SW480 (cell line): ENCODE data around the gene ILK.
A peak's percentile ranks its signal among the peaks of the same experiment; 100 is the strongest.

Source experiments
- DNase-seq: peaks from one replicate; pipeline ENCODE4 v3.0.0-alpha.2; 2016; ENCODE audit warnings: low spot score

Gene ILK

DNA sequence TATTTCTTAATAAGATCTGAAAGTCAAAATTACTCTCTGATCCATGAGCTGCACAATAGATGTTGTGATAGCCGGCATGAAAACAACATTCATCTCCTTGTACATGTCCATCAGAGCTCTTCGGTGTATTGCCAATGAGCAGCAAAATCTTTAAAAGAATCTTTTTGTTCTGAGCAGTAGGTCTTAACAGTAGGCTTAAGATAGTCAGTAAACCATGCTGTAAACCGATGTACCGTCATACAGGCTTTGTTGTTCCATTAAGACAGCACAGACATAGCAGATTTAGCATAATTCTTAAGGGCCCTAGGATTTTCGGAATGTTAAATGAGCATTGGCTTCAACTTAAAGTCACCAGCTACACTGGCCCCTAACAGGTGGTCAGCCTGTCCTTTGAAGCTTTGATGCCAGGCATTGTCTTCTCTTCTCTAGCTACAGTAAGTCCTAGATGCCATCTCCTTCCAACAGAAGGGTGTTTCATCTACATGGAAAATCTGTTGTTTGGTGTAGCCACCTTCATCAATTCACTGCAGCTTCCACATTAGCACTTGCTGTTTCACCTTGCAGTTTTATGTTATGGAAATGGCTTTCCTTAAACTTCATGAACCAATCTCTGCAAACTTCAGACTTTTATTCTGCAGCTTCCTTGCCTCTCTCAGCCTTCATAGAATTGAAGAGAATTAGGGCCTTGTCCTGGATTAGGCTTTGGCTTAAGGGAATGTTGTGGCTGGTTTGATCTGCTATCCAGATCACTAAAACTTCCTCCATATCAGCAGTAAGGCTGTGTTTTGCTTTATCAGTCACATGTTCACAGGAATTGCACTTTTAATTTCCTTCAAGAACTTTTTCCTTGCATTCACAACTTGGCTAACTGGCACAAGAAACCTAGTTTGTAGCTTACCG lies 28.5 kb upstream of the ILK start:
- peak; percentile 16 for DNase-seq

DNA sequence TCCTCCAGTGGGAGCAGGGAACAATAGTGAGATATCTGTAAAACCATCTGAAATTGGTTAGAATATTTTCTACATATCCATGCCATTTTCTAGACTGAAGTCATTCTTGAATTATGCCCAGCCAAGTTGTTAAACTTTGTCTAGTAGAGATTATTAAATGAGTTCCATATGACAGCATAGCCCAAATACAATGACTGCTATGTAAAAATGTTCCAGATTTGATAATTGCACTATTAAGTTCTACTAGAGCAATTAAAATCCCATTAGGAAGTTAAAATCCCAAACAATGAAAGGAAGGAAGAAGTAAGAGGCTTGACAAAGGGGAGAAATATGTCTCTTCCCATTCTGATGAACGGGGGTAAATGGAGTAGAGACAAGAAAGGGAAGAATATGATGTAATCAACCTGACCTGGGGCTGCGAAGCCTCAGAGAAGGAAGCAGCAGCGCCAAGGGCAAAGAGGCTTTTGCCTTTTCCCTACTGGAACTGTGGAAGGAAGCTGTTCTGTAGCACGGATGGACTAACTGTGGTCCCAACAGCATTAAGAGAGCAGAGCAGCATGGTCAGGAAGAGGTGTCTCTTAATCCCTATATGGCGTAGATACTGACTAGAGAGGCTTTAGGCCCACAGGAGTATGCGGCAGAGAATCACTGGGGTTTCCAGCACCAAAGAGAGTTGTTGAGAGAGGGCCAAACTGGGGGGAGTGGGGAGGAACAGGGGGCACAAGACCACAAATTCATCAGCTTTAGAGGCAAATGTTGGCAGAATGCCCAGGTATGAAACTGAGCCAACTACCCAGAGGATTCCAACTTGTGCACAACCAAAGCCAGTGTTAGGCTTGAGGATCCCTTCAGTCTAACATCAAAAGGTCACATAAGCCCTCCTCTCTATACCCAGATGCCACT lies 26.9 kb upstream of the ILK start:
- peak; percentile 5 for DNase-seq

DNA sequence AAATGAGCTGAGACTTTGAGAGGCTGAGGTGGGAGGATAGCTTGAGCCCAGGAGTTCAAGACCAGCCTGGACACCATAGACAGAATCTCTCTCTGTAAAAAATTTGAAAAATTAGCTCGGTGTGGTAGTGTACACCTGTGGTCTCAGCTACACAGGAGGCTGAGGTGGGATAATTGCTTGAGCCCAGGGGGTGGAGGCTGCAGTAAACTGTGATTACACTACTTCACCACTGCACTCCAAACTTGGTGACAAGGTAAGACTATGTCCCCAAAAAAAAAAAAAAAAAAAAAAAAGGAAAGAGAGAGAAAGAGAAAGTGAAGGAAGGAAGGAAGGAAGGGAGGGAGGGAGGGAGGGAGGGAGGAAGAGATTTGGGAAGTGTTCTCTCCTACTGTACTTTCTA lies 25.4 kb upstream of the ILK start:
- no peak for DNase-seq

DNA sequence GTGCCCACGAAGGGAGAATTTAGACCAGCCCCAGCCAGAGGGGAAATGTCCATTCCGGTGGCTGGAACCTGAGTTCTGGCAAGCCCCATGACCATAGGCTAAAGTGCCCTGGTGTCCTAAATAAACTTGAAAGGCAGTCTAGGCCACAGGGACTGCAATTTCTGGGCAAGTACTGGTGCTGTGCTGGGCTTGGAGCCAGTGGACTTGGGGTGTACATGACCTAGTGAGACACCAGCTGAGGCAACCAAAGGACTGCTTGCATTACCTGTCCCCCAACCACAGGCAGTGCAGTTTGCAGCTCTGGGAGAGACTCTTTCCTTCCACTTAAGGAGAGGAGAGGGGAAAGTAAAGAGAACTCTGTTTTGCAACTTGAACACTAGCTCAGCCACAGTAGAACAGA lies 23.9 kb upstream of the ILK start:
- no peak for DNase-seq

DNA sequence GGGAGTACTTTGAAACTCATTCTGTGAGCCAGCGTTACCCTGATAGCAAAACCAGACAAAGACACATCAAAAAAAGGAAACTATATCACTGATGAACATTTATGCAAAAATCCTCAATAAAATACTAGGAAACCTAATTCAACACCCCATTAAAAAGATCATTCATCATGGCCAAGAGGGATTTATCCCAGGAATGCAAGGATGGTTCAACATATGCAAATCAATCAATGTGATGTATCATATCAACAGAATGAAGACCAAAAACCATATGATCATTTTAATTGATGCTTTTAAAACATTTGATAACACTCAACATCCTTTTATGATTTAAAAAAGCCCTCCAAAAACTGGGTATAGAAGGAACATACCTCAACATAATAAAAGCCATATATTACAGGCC lies 20.0 kb upstream of the ILK start:
- DNase-seq = no peak

DNA sequence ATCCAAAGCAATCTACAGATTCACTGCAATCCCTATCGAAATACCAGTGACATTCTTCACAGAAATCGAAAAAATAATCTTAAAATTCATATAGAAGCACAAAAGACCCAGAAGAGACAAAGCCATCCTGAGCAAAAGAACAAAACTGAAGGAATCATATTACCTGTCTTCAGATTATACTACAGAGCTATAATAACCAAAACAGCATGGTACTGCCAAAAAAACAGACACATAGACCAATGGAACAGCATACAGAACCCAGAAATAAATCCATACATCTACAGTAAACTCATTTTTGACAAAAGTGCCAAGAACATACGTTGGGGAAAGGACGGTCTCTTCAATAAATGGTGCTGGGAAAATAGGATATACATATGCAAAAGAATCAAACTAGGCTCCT lies 19.0 kb upstream of the ILK start:
- no peak for DNase-seq

DNA sequence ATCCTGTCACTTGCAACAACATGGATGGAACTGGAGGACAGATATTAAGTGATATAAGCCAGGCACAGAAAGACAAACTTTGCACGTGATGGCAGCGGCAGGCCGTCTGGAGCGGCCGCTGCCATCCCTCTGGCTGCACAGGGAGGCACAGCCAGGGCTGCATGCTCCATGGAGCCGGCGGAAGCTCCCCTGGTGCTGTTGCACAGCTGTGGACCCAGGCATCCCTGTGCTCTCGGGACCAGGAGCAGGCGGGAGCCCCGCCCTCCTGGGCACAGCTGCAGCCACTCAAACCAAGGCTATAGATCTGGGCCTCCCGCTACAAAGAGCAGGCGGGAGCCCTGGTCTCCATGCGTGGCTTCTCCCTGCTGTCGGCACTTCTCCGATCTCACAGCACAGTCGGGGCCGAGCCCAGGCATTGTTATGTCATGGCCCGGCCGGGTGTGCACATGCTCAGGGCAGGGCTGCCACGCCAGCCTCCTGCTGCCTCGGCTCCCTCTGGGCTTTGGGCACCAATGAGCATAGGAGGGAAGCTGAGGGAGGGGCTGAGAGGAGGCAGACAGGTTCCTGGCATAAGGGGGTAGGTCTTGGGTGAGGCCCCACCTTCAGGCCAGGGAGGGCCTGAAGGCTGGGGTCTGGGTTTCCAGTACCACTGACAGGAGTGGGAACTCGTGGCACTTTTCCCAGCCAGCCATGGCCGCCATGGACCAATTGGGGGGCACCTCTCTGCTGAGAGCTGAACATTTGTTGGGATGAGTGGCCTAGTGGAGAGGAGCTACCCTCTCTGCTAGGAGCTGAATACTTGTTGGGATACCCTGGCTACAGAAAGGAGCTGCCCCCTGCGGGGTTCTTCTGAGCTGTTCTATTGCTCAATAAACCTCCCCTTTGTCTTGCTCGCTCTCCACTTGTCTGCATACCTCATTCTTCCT lies 16.9 kb upstream of the ILK start:
- no peak for DNase-seq

DNA sequence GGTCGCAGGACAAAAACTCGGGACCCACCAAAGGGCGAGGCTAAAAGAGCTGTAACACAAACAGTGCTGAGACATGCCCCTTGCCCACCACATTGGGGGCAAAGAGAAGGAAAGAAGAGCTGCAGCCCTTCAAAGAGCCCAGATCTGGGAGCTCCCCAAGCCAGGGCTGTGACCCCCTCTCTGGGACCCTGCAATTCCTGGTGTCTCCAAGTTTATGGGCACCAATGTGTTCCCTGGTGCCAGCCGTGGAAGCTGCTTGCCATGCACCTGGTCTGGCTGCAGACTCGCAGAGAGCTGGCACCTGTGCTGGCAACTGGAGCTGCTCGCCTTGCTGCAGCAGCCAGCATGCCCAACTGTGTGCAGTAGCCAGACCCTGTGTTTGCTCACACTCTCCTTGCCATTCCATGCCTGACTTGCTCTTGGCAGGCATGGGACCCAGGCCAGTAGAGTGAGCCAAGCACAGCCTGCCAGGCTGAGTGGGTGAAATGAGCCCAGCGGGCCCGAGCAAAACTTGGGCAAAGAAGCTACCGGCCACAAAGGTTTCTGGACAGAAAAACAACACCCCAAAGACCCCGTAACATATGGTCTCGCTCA lies 16.1 kb upstream of the ILK start:
- DNase-seq = no peak

DNA sequence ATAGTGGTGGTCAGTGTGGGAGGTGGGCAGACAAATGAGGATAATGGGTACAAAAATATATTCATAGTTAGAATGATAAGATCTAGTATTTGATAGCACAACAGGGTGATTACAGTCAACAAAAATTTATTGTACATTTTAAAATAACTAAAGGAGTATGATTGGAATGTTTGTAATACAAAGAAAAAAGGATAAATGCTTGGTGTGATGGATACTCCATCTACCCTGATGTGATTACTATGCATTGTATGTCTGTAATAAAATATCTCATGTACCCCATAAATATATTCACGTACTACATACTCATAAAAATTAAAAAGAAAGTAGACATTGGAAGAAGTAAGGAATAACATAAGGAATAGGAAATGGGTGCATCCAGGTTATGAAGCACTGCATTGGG lies 15.6 kb upstream of the ILK start:
- DNase-seq = no peak

DNA sequence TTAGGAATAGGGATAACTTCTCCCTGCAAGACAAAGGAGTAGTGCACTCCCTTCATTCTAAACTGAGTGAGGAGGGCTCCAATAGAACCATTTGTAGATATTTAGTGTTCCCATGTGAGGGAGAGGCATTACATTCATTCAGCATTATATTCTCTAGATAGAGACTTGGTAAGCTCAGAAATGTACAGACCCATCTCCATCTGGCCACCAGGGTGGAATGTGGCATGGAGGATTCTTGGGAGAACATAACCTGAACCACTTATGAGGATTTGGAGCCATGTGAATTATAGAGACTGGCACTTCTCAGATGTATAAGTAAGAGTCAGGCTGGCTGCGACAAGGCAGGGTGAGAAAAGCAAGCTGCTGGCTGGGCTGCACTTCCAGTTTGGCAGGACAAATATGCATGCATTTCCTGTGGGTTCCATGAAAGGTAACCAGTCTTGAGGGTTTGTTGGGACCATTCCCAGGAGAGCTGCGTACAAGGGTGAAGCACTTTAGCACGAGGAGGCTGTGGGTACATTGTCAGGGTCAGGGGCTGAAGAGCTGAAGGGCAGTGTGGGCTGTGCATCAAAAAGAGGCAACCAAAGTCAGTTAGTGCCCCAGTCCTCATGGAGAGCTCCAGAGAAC lies 9.3 kb upstream of the ILK start:
- DNase-seq = no peak

DNA sequence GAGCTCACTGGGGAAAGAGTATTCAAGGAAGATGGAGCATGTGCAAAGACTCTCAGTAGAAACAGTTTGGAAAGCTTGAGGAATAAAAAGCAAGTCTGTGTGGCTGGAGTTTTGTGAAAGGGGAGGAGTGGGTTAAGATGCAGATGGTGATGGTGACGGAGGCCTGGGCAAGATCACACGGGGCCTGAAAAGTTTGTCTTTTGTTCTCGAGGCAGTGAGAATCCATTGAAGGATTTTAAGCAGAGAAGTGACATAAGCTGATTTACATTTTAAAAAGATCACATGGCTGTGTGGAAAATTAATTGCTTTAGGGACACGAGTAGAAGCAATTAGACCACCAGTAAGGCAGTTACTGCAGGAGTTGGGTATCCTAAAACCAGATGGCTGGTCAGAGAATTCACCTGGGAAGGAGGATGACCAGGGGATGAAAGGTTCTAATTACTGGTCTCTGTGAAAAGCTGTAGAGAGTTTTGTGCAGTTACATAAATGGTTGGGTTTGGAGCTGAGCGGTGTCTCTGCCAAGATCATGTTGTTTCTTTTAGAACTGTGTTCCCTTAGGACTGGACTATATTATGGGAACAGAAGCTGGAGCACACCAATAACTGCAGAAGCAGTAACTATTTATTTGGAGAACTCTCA lies 7.2 kb upstream of the ILK start:
- no peak for DNase-seq

DNA sequence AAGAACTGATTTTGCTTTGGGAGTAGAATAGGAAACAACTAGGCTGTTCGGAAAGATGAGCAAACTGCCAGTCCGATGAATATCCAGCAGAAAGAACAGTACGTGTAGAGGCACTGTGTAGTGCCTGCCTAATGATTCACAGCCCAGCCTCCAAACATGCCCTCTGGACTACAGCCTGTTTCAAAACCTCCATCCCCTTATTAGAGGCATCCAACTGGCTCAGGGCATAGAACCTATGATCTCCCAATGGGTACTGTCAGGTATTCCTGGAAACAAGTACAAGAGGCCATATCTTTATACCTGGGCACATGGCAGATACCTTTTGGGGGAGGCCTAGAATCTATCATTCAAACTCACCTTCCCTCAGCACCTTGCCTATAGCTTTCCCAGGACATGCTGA lies 5.0 kb upstream of the ILK start:
- no peak for DNase-seq

DNA sequence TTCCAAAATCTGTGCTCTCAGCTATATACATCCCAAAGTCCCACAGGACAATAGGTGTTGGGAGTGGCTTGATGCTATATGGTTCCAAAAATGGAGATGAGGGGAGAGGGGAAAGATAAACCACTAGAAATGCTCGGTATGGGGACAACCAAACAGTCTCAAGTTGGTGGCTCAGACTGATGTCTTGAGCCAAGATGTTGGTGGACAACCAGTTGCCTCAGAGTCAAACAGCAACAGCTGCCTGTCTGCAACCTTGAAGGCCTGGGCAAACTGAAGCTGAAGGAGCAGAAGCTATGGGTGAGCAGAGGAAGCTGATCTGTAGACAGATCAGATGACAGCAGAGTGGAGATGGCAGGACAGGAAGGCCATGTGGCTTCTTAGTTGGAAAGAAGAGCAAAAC lies 4.1 kb upstream of the ILK start:
- DNase-seq = no peak

DNA sequence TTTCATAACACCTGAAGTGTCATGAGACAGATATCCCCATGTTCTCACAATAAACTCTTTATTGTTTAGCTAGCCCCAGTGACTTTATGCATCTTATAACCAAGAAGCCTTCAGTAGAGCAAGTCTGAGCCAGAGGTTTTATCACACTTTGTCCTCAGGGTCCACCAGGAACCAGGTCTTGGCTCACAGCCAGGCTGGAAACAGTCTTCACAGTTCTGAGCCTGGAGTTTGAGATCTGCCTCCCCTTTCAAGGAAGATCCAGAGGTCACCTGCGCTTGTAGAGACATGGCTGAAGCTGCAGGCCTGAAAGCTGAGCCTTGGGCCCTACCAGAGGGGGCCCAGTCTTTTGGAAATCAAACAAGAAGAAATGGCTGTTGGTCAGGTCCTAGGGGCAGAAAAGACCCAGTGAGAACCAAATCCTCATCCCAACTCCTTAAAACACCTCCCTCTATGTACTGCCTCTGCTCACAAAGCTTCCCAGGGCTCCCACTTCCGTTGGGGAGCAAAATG lies 3.6 kb upstream of the ILK start:
- no peak for DNase-seq

DNA sequence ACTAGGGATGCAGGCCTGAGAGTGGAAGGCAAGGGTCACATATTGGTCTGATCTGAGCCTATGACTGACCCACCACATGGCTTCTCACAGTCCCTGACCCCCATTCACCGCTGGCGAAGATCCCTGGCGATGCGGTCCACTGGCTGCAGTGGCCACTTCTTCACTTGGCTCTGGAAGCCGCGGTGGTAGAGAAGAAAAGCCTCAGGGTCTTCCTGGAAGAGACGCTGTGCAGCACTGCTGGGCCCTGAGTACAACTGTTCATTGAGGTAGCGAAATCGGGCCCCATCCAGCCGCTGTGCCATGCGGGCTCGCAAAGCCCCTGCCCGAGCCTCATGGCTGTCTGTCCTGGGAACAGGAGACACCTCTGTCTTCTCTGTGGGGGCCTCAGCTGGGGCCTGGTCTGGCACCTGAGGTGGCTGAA lies 2.5 kb upstream of the ILK start:
- no peak for DNase-seq

DNA sequence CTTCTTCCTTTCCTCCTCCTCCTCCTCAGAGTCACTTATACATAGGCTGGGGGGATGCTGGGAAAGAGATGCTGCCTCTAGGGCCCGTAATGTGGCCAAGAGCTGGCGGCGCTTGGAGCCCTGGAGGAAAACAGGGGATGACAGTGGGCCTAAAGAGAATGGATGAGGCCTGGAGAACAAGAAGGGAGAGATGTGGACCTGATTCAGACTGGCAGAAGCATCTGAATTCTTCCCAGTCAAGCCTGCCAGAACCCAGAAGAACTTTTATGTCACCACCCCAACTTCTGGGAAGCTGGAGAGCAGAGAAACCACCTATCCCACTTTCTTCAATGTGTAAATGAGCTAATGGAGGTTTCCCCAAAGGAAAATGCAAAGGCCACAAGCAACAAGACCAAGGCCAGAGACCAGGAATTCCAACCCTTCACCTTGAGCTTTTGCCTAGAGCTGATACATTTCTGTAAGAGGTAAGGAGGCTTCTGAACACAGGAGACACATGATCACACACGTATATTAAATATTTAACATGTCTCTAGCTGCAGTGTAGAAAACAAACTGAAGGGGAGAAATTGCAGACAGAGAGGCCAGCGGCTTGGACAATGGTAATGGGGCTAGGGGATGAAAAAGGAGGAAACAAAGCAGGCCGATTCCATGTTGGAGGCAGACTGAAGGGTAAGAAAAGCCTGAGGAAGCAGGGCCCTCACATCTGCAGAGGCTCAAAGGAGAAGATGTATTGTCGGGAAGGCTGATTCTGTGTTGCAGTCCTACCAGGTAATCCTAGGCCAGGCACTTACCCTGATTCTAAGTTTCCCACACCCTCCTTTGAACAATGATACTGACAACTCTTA lies 1.3 kb upstream of the ILK start:
- DNase-seq = no peak

DNA sequence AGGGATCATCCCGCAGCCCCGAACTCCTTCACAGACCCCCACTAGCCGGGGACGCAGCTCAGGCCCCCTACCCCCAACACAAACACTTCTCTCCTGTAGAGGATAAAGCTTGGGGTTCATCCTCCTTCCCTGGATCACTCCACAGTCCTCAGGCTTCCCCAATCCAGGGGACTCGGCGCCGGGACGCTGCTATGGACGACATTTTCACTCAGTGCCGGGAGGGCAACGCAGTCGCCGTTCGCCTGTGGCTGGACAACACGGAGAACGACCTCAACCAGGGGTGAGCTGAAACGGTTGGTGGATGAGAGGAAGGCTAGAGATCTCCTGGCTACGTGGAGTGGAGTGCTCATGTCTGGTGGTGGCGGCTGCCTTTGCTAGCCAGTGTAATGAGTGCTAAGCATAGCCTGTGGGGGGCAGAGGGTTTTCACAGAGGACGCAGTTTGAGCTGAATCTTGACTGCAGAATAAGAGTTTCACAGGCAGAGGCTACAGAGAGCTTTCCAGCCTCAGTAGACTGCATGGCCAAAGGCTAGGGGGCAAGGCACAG lies 580 bp downstream of the ILK start:
- peak; percentile 75 for DNase-seq

DNA sequence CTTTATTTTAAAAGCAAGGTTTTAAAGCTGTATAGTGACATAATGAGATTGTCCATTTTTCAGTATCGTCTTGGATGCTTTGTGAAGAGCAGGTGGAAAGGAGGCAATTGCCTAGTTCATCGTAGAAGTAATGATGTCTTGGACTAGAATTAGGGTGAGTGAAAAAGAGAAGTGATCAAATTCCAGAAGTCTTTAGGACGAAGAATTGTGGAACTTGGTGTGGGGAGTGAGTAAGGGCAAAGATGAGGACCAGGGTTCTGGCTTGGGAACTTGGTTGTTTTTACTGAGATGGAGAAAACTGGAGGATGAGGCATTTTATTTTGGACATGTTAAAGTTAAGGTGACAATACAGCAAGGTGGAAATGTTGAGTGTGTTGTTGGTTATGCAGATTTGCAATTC lies 1.2 kb downstream of the ILK start:
- DNase-seq = no peak

DNA sequence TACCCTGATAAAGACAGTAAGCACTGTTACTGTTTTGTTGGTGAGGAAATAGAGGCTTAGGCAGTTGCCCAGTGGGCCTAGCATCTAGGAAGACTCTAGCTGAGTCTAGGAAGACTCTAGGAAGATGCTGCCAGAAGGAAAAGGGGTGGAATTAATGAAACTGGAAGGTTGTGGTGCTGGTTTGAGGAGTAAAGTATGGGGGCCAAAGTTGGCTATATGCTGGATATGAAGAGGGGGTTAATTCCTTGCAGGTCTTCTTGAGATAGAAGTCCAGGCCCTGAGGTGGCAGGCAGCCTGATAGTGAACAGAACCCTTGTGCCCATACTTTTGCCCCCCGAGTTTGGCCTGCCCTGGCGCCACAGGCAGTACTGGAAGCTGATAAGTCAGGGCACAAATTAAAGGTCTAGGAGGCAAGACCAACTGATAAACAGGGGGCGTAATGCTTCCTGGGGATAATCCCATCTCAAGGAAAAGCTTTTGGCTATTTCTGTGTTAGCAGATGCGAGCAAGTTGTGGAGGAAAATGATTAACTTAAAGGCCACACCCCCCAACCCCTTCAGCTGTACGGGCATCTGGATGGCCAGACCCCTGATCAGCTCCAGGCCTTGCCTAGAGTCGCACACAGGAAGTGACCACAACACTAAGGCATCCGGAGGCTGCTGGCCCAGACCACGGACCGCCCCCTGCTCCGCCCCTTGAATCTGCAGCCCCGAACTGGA lies 3.1 kb downstream of the ILK start:
- peak; percentile 96 for DNase-seq
